Stimulated activated CD8-positive, alpha-beta memory T cell treated with anti-CD3 and anti-CD28 coated beads, Interleukin-2, amount 100 ng/mL, for 1 hour (primary cell): ENCODE data around the gene TXNRD3.

Source experiments
- DNase-seq, 2 donors: peaks; one replicate each; pipeline ENCODE4 v3.0.0-alpha.2; 2020; ENCODE audit warnings: low read depth in 2 of 2

Gene TXNRD3

GRCh38 chr3:126672340-126672739, 17.4 kb upstream of the TXNRD3 start:
- DNase-seq, result no peak

- no peak for DNase-seq
These were observed 16.6 kb upstream of the TXNRD3 start for GRCh38 chr3:126671521-126671920.

GRCh38 chr3:126668450-126669401, 13.8 kb upstream of the TXNRD3 start:
- DNase-seq, result no peak

GRCh38 chr3:126667631-126668449, 12.9 kb upstream of the TXNRD3 start:
- no peak for DNase-seq

GRCh38 chr3:126666658-126667528, 12.0 kb upstream of the TXNRD3 start:
- DNase-seq, result no peak

GRCh38 chr3:126665959-126666657, 11.2 kb upstream of the TXNRD3 start:
- DNase-seq, result no peak

- DNase-seq, result no peak
These were observed 10.5 kb upstream of the TXNRD3 start for GRCh38 chr3:126665221-126665936.

- no peak for DNase-seq
These were observed 9.8 kb upstream of the TXNRD3 start for GRCh38 chr3:126664591-126665214.

- DNase-seq, result no peak
These were observed 8.8 kb upstream of the TXNRD3 start for GRCh38 chr3:126663750-126664149.

GRCh38 chr3:126663257-126663656, 8.3 kb upstream of the TXNRD3 start:
- no peak for DNase-seq

GRCh38 chr3:126661532-126662364, 6.8 kb upstream of the TXNRD3 start:
- DNase-seq, result no peak

GRCh38 chr3:126659915-126660886, 5.3 kb upstream of the TXNRD3 start:
- no peak for DNase-seq

- DNase-seq, result no peak
These were observed 3.7 kb upstream of the TXNRD3 start for GRCh38 chr3:126658584-126658983.

GRCh38 chr3:126657901-126658300, 3.0 kb upstream of the TXNRD3 start:
- DNase-seq, result no peak

GRCh38 chr3:126656371-126657134, 1.6 kb upstream of the TXNRD3 start:
- DNase-seq, result no peak

GRCh38 chr3:126655887-126656286, 963 bp upstream of the TXNRD3 start:
- no peak for DNase-seq

- DNase-seq, result no peak
These were observed 5.3 kb downstream of the TXNRD3 start for GRCh38 chr3:126649556-126650092.
